ENCODE data around the gene IRAK2.

GRCh38 chr3:10265833-10266232 is 101.1 kb downstream of the IRAK2 start:
- no peak for TF ChIP-seq CTCF (IDR thresholded peaks at IDR 0.05)
- no peak for TF ChIP-seq POLR2A (IDR thresholded peaks at IDR 0.05)

Measured in lower leg skin (tissue), 3 donors.